GM19463 (cell line): ENCODE results near the gene ACAN.

Experiments
- ATAC-seq: cut with Tn5 transposase; IDR thresholded peaks from one replicate; pipeline ENCODE4 v1.9.1; 2021; ENCODE audit warnings: mild to moderate bottlenecking, moderate library complexity; ENCODE audit not compliant: unreplicated experiment

ACAN gene

DNA sequence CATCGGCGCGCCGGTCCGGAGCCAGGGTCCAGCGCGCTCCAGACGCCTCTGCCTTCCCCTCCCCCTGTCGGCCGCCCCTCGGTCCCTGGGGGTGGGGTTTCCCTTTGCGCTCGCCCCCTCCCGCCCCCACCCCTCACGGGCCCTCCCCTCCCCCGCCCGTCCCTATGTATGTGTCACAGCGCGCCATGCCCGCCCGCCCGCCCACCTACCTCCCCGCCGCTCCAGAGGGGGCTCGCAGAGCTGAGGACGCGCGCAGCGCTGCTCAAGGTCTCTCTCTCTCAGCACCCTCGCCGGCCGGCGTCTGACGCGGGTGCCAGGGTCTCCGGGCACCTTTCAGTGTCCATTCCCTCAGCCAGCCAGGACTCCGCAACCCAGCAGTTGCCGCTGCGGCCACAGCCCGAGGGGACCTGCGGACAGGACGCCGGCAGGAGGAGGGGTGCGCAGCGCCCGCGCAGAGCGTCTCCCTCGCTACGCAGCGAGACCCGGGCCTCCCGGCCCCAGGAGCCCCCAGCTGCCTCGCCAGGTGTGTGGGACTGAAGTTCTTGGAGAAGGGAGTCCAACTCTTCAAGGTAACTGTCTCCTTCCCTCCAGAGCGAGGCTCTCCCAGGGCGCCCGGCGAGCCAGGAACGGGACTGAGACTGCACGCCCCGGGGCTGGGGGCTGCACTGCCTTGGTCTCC lies at the start of gene ACAN:
Gene ACAN, plus strand, starts transcription at position 196 of the 679 bp plus-strand sequence. CDS start 32,771 bp downstream, outside the sequence.
- no peak for ATAC-seq

DNA sequence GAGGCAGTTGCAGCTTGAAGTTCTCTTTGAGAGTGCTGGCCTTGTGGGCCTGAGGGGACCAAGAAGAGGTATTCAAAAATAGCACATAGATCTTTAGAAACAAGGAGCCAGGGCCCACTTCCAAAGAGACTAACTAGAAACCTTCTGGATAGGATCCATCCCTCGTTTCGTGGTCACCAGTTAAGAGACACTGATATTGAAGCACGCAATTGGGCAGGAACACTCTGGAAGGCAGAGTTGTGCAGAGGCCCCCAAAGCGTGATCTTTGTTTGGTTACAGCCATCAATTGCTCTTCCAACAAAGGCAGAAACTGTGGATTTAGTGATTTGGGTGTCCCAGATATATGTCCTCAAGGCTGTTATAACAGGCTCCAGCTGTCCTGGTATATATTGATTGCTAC lies 46.7 kb upstream of the ACAN start:
- ATAC-seq: no peak

DNA sequence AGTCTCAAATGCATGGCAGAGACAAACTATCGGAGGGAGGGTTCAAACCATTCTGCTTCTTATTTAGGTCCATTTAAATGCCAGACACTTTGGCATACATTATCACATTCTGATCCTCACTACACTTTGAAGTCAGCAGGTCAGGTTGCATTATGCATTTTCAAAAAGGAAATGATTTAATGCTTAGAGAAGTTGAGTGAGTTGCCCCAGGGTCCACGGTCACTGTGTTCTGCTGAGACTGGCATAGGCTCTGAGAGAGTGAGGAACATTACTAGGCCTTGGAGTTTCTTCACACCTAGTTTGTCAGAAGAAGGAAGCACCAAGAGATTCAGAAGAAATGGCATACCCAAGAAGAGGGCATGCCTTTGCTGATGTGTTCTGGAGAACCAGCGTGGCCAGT lies 46.3 kb upstream of the ACAN start:
- ATAC-seq: no peak

DNA sequence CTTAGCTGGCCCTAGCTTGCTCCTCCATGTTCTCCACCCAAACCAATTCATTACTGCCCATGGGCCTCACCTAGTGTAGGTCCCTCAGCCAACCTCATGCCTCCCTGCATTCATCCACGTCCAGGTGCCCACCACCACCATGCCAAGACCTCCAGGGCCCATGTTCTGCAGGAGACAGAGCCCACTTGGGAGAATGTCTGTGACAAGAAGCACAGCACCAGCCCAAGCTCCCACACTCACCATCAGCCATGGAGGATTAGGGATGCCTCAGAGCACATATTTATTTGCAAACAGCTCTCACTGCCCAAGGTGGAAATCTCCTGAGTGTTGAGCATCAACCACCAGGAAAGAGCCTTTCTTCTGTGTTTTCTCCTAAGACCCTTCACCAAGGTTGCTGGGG lies 43.4 kb upstream of the ACAN start:
- no peak for ATAC-seq

GRCh38 chr15:88764448-88764847 lies 38.8 kb upstream of the ACAN start:
- ATAC-seq: no peak

DNA sequence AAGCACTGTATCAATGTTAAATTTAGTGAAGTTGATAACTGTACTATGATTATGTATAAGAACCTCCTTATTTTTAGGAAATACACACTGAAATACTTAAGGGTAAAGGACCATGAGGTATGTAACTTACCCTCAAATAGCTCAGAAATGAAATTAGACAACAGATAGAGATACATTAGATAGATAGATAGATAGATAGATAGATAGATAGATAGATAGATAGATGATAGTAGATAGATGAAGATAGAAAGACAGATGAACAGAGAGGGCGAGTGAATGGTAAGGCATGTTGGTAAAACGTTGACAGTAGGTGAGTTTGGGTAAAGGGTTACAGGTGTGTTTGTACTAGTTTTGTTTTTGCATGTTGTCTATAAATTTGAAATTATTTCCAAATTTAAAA lies 38.0 kb upstream of the ACAN start:
- ATAC-seq: no peak

- ATAC-seq: no peak
These were observed 33.9 kb upstream of the ACAN start for GRCh38 chr15:88769161-88769971.

GRCh38 chr15:88775776-88776175 lies 27.5 kb upstream of the ACAN start:
- no peak for ATAC-seq

GRCh38 chr15:88776646-88777045 lies 26.6 kb upstream of the ACAN start:
- ATAC-seq: no peak

DNA sequence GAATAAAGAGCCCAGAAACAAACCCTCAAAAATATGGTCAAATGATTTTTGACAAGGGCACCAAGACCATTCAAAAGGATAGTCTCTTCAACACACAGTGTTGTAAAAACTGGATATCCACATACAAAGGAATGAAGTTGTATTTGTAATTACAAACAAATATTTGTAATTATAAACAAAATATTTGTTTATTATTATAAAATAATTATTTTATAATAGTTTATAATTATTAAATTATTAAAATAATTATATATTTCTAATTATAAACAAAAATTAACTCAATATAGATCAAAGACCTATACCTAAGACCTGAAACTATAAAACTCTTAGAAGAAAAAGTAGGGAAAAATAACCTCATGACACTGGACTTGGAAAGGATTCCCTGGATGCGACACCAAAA lies 23.3 kb upstream of the ACAN start:
- ATAC-seq: no peak

DNA sequence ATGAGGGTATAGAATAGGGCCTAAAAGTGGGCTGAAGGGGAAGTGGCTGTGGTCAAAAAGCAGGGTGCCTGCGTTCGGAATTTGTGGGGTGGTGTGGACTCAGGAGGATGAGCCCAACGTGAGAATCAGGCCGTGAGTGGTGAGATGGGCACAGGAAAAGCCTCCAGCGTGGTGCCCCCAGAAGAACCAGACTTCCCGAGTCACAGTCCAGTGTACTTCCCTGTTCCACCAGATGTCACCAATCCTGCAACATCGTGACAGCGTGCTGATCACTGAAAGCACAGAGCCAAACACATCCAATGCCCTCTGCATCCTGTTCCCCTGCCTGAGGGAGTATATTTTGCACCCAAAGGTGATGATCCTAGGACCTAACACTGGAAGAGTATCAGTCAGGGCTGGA lies 20.8 kb upstream of the ACAN start:
- ATAC-seq: no peak

- ATAC-seq: no peak
These were observed 18.0 kb upstream of the ACAN start for GRCh38 chr15:88785217-88785616.

- no peak for ATAC-seq
These were observed 15.2 kb upstream of the ACAN start for GRCh38 chr15:88788036-88788435.

GRCh38 chr15:88788816-88789215 lies 14.4 kb upstream of the ACAN start:
- ATAC-seq: no peak

- ATAC-seq: no peak
These were observed 12.8 kb upstream of the ACAN start for GRCh38 chr15:88790486-88790885.

GRCh38 chr15:88791637-88792036 lies 11.6 kb upstream of the ACAN start:
- no peak for ATAC-seq

DNA sequence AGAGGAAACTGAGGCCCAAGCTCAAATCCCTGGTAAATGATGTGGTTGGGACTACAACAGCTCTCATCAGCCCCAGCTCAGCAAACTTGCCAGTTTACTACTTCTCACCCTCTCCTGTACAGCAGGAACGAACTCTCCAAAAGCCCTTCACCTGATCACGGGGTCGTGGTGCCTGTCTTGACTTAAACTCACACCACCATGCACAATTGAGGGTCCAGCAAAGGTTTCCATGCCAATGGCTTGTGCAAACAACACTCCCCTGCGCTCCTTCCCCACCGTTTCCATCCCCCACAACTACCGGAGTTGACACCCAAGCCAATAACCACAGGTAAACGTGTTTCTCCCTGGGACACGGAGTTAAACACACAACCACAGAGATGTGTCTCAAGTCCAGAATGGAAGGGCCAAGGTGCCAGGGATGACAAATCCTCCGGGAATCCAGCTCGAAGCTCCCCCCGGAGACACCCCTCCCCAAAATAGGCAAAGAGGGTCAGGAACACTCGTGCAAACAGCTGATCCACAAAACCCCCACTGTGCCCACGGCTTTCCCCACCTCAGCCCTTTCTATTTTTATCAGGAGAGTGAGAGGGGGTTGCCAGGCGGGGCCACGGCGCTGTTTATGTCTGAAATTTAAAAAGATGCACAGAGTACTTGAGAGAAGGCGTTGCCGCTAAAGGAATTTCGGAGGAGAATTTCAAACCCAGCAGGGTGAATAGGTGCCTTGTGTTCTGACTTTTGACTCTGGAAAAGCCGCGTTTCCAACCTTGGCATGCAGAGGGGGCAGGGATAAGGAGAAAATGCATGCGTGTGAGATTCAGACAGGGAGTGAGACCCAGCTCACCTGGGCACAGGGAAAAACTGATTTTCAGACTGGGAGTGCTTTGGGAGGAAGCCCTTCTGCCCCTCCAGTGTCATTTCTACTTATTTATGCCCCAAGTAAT lies 10.6 kb upstream of the ACAN start:
- ATAC-seq: no peak

GRCh38 chr15:88794001-88794400 lies 9.2 kb upstream of the ACAN start:
- no peak for ATAC-seq

- ATAC-seq: no peak
These were observed 5.4 kb upstream of the ACAN start for GRCh38 chr15:88797663-88798339.

DNA sequence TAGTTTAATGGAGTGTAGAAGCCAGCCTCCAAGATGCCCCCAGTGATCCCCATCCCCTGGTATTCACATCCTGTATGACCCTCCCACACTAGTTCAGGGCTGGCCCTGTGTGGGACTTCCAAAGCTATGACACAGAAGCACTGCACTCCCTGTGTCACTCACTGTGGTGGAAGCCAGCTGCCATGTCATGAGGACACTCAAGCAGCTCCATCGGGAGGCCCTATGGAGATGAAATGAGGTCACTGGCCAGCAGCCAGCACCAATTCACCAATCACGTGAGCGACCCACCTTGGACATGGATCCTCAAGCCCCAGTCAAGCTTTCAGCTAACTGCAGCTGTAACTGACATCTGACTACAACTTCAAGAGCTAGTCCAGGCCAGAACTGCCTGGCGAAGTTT lies 3.9 kb upstream of the ACAN start:
- ATAC-seq: no peak

DNA sequence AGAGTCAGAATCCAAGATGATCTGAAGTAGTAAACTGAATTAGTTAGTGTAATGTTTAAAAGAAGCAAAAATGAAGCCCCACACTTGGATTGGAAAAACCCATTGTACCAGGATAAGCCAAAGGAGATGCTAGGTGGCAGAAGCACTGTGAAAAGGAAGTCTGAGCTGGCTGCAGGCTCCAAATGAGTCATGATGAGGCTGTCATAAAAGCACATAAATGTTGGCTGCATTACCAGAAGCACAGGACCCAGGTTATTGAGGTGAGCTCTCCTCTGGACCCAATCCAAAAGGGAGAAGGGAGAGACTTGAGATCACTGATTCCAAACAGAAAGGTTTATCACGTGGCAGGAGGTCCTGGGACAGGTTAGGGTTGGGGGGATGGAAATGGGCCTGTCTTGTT lies 3.2 kb upstream of the ACAN start:
- ATAC-seq: no peak
